BJ (cell line): Measurements from ENCODE around the gene BCL2L14. TPM values are rescaled to one million over a fixed set of nuclear protein-coding genes. Genes with fewer than 3 reads are reported as not detected.

ENCODE experiments used
- CTCF ChIA-PET: fragments of 350-600 bp; formaldehyde crosslinking; extraction: SDS; loops from one replicate; lab custom pipeline; 2021; ENCODE audit warnings: antibody characterized with exemption, inconsistent platforms; lab: Yijun Ruan, JAX
- POLR2A ChIA-PET: fragments of 300-600 bp; sonication (Branson Sonifier 250); formaldehyde crosslinking; extraction: SDS; loops from one replicate; lab custom pipeline; 2021; ENCODE audit warnings: antibody characterized with exemption; lab: Charles Lee
- DNase-seq: peaks from one replicate; pipeline ENCODE4 v3.0.0-alpha.2; 2011; ENCODE audit warnings: low read depth
- H3K27me3 ChIP-seq: 2 replicates; pipeline ENCODE4 v1.6.0; 2011; ENCODE audit warnings: low read length; ENCODE audit not compliant: control insufficient read depth, insufficient read depth
- H3K36me3 ChIP-seq: 2 replicates; pipeline ENCODE4 v1.5.1; 2011; ENCODE audit warnings: low read length; ENCODE audit not compliant: control insufficient read depth, insufficient read depth
- H3K4me3 ChIP-seq: 2 replicates; pipeline ENCODE4 v1.5.1; 2011; ENCODE audit warnings: low read depth, mild to moderate bottlenecking, control low read depth, low read length
- polyA plus RNA-seq: library from polyadenylated mRNA; depleted of rRNA; stranded (reverse); fragments of >200 nt; gene quantifications from 2 replicates; pipeline ENCODE4 v1.2.3, GENCODE V29; 2011
- TF ChIP-seq, protein P1 (sequence below): IDR thresholded peaks from 2 replicates; pipeline ENCODE4 v1.5.1; 2011; ENCODE audit warnings: low read depth, mild to moderate bottlenecking, control low read depth, inconsistent platforms, low read length, moderate library complexity; ENCODE audit not compliant: insufficient read depth

The BCL2L14 gene
- polyA plus RNA-seq, 1 experiment = not detected

DNA sequence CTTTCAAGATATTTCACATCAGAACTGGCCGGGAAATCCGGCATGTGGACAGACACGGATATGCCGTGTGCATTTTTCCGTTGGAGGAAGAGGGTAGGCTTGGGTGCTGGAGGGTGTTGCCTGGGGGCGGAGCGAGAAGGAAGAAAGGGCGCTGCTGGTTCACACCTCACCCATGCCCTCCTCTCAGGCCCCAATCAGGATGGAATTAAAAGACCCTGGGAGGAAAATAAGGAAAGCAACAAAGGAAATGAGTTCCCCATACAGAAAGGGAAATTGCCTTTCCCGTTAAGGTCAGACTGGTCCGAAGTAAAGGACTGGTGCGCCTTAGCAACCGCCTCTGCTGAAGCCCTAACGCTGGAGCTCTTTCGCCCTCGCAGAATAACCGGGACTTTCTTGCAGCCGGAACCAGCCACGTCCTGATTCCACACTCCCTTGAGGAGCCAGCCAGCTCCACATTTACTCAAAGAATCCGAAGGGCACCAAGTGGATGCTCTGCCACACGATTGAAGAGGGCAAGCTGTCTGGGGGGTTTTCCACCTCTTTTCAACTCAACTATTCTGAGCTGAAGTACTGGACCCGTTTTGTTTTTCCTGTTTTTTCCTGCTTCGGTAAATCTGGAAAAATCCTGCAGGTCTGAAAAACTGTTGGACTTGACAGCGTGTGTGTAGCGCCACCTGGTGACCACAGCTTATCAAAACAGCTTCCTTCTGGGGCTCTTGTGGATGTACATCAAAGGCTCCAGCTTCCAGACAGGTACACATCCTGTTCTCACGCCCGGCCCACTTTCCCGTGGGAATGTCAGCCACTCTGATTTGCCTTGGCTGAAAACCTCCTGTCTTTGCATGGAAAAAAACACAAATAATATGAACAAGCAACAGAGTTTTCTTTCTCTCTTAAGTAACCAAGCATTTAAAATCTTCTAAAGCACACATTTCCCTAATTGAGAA is 37.6 kb upstream of the BCL2L14 start:
- Histone ChIP-seq H3K36me3 (no peaks in the 10 kb centered on the region), H3K4me3 (peak overlapping the region; percentile 25), H3K27me3 (no peaks in the 10 kb centered on the region; the same call in 1 of the 2 replicates)
- POLR2A ChIA-PET = interaction anchor here (0.6 to 1.1 kb wide), 2 partner anchors 366 to 1262 kb away, joined by 7 to 8 read pairs; no protein-coding TSS in a partner anchor
- TF ChIP-seq, protein P1, sequence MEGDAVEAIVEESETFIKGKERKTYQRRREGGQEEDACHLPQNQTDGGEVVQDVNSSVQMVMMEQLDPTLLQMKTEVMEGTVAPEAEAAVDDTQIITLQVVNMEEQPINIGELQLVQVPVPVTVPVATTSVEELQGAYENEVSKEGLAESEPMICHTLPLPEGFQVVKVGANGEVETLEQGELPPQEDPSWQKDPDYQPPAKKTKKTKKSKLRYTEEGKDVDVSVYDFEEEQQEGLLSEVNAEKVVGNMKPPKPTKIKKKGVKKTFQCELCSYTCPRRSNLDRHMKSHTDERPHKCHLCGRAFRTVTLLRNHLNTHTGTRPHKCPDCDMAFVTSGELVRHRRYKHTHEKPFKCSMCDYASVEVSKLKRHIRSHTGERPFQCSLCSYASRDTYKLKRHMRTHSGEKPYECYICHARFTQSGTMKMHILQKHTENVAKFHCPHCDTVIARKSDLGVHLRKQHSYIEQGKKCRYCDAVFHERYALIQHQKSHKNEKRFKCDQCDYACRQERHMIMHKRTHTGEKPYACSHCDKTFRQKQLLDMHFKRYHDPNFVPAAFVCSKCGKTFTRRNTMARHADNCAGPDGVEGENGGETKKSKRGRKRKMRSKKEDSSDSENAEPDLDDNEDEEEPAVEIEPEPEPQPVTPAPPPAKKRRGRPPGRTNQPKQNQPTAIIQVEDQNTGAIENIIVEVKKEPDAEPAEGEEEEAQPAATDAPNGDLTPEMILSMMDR = peak; percentile 85
- peak; percentile 27 for DNase-seq
- CTCF ChIA-PET = interaction anchor here (0.6 to 8.2 kb wide), 46 partner anchors 9 to 1265 kb away, joined by 3 to 156 read pairs (median 4); partner anchors contain the start of gene ETV6

DNA sequence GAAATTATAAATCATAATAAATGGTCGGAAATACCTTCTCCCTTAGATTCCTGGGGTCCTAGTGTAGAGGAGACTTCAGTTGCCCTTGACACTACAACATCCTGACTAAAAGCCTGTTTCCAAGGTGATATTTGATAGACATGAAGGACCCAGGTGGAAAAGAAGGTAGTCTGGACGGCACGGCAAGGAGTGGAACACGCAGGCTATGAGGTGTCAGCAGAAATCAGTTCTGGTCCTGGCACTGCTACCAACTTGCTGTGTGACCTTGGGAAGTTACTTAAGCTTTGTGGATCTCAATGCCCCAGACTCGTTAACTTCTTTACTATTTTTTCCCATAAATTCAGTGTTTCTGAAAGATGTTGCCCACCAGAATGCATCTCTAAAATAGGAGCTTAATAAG is 36.9 kb upstream of the BCL2L14 start:
- Histone ChIP-seq H3K27me3 (no peaks in the 10 kb centered on the region), H3K4me3 (no peak overlapping the region), H3K36me3 (no peaks in the 10 kb centered on the region)
- DNase-seq = no peak
- CTCF ChIA-PET = interaction anchor here (0.6 to 8.2 kb wide), 35 partner anchors 17 to 1266 kb away, joined by 3 to 156 read pairs (median 4); partner anchors contain the start of genes BORCS5 and ETV6
- TF ChIP-seq, protein P1 = no peak
- POLR2A ChIA-PET = no interaction called here

DNA sequence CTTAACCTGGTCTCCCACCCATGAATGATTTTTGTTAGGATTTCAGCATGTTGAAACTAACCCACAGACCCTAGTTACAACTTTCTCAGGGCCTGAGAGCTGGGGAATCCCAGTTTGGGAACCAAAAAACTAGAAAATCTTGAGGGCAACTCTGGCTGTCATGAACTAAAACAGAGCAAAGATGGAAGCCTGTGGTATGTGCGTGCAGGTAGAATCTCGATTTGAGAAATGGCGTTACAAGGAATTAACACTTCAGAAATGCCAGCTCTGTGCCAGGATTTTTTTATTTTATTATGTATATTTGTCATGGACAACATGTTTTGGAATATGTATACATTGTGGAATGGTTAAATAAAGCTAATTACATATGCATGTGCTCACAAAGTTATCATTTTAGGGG is 36.4 kb upstream of the BCL2L14 start:
- H3K36me3 ChIP-seq = no peaks in the 10 kb centered on the region
- POLR2A ChIA-PET = no interaction called here
- CTCF ChIA-PET = interaction anchor here (0.6 to 8.2 kb wide), 16 partner anchors 22 to 672 kb away, joined by 3 to 156 read pairs (median 8); partner anchors contain the start of genes BORCS5 and ETV6
- TF ChIP-seq, protein P1 = no peak
- no peaks in the 10 kb centered on the region for H3K27me3 ChIP-seq
- no peak overlapping the region for H3K4me3 ChIP-seq
- DNase-seq = no peak

DNA sequence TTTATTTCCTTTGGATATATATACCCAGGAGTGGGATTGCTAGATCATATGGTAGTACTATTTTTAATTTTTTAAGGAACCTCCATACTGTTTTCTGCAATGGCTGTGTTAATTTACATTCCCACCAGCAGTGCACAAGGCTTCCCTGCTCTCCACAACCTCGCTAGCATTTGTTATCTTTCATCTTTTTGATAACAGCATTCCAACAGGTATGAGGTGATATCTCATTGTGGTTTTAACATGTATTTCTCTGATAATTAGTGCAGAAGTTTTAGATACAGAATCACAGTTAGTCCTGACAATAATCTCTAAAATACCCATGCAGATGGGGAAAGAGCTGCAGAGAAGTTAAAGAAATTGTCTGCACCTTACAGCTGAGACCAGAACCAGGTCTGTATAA is 35.5 kb upstream of the BCL2L14 start:
- no peak overlapping the region for H3K4me3 ChIP-seq
- H3K27me3 ChIP-seq = no peaks in the 10 kb centered on the region
- CTCF ChIA-PET = interaction anchor here (0.7 to 8.2 kb wide), 6 partner anchors 293 to 669 kb away, joined by 3 to 156 read pairs (median 42); no protein-coding TSS in a partner anchor
- TF ChIP-seq, protein P1 = no peak
- H3K36me3 ChIP-seq = no peaks in the 10 kb centered on the region
- POLR2A ChIA-PET = no interaction called here
- DNase-seq = no peak

DNA sequence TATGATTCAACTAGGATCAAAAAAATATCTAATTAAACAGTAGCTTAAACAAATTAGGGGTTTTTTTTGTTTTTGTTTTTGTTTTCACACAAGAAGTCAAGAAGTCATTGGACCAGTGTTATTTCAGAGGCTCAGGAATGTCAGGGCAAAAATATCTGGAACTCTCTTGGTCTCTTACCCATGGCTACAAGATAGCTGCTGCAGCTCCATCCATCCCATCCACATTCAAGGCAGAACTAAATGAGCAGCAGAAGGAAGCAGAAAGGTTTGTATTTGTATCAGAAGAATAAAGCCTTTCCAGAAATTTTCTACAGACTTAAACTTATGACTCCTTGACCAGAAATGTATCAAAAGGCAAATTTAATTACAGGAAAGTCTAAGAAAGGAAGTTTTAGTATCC is 33.8 kb upstream of the BCL2L14 start:
- TF ChIP-seq, protein P1 = no peak
- ChIA-PET CTCF (interaction anchor here (0.8 to 8.2 kb wide), 13 partner anchors 8 to 668 kb away, joined by 3 to 156 read pairs (median 5); no protein-coding TSS in a partner anchor), POLR2A (no interaction called here)
- H3K27me3 ChIP-seq = no peaks in the 10 kb centered on the region
- no peak overlapping the region for H3K4me3 ChIP-seq
- H3K36me3 ChIP-seq = no peaks in the 10 kb centered on the region
- DNase-seq = no peak
